Lower lobe of right lung (tissue), 2 donors: ENCODE measurements around the gene SCMH1. TPM values are rescaled to one million over a fixed set of nuclear protein-coding genes. Genes with fewer than 3 reads are reported as not detected.

Experiments
- ATAC-seq, 2 donors: fragments of 200-7000 bp; cut with Tn5 transposase; one replicate each; pipeline ENCODE4 v1.9.1; 2020 to 2022; ENCODE audit warnings: mild to moderate bottlenecking in 2 of 2, moderate library complexity in 2 of 2
- DNase-seq: peaks from one replicate; pipeline ENCODE4 v3.0.0-alpha.2; 2020
- H3K27ac ChIP-seq: fragments of 200-600 bp; one replicate; pipeline ENCODE4 v1.8.0; 2022
- H3K27me3 ChIP-seq: fragments of 200-600 bp; one replicate; pipeline ENCODE4 v1.8.0; 2022; ENCODE audit warnings: low read depth
- H3K36me3 ChIP-seq: fragments of 200-600 bp; one replicate; pipeline ENCODE4 v1.8.0; 2022; ENCODE audit warnings: mild to moderate bottlenecking
- H3K4me1 ChIP-seq: fragments of 200-600 bp; one replicate; pipeline ENCODE4 v1.8.0; 2022
- H3K4me3 ChIP-seq: fragments of 200-600 bp; one replicate; pipeline ENCODE4 v1.8.0; 2022; ENCODE audit warnings: mild to moderate bottlenecking
- H3K9me3 ChIP-seq: fragments of 200-600 bp; one replicate; pipeline ENCODE4 v1.8.0; 2022
- CTCF ChIP-seq: fragments of 200-600 bp; IDR thresholded peaks from one replicate; pipeline ENCODE4 v1.8.0; 2022; ENCODE audit warnings: antibody characterized with exemption, mild to moderate bottlenecking
- intact Hi-C: fragments of 100-400 bp; cut with DNase I; formaldehyde crosslinking; loops from one replicate; pipeline ENCODE4 v1.11.0; 2022
- total RNA-seq: library from RNA; stranded (reverse); fragmentation: NEBNext Ultra II Directional; extraction: Animal tissue kit (Norgen Biotek cat#: 25700); gene quantifications from one replicate; pipeline ENCODE4 v1.2.1, GENCODE V29; 2021
- donor health status: DM: no; HTN: yes; CAD: no; lungs with severe emphysema.

Gene SCMH1
- total RNA-seq, 1 donor from 2014 or later = 30.0 TPM

GRCh38 chr1:41153750-41154274, 88.3 kb downstream of the SCMH1 start:
- no peak overlapping the region for H3K27ac ChIP-seq
- H3K4me1 ChIP-seq = peaks cover 5% of the 10 kb centered on the region
- DNase-seq (no peak), ATAC-seq (peak; percentile 75 to 82)
- intact Hi-C loops = no loop called here
- no peak overlapping the region for H3K4me3 ChIP-seq
- no peak for TF ChIP-seq CTCF
- H3K9me3 ChIP-seq = no peaks in the 10 kb centered on the region
- no peaks in the 10 kb centered on the region for H3K27me3 ChIP-seq
- H3K36me3 ChIP-seq = peaks cover 13% of the 10 kb centered on the region

GRCh38 chr1:41152622-41153044, 89.5 kb downstream of the SCMH1 start:
- Histone ChIP-seq H3K4me3 (no peak overlapping the region), H3K27ac (no peak overlapping the region), H3K36me3 (peaks cover 13% of the 10 kb centered on the region), H3K9me3 (no peaks in the 10 kb centered on the region), H3K4me1 (peaks cover 5% of the 10 kb centered on the region), H3K27me3 (no peaks in the 10 kb centered on the region)
- no peak for TF ChIP-seq CTCF
- peak; percentile 61 to 70 for ATAC-seq
- DNase-seq = no peak
- intact Hi-C loops = no loop called here

- no peak for TF ChIP-seq CTCF
- Histone ChIP-seq H3K27me3 (no peaks in the 10 kb centered on the region), H3K4me1 (peaks cover 5% of the 10 kb centered on the region), H3K9me3 (no peaks in the 10 kb centered on the region), H3K27ac (no peak overlapping the region), H3K4me3 (no peak overlapping the region), H3K36me3 (peaks cover 13% of the 10 kb centered on the region)
- intact Hi-C loops = no loop called here
- ATAC-seq (peak in 1 of 2 donors; percentile 30), DNase-seq (no peak)
These were observed 90.3 kb downstream of the SCMH1 start for GRCh38 chr1:41151846-41152245.

- DNase-seq = no peak
- Histone ChIP-seq H3K9me3 (no peaks in the 10 kb centered on the region), H3K4me3 (no peak overlapping the region), H3K4me1 (peaks cover 5% of the 10 kb centered on the region), H3K36me3 (peaks cover 13% of the 10 kb centered on the region), H3K27me3 (no peaks in the 10 kb centered on the region), H3K27ac (no peak overlapping the region)
- ATAC-seq = no peak
- intact Hi-C loops = no loop called here
- TF ChIP-seq CTCF = no peak
These were observed 92.5 kb downstream of the SCMH1 start for GRCh38 chr1:41149570-41149969.

GRCh38 chr1:41144285-41144684, 97.8 kb downstream of the SCMH1 start:
- Histone ChIP-seq H3K36me3 (peaks cover 11% of the 10 kb centered on the region), H3K4me3 (no peak overlapping the region), H3K4me1 (no peaks in the 10 kb centered on the region), H3K9me3 (no peaks in the 10 kb centered on the region), H3K27ac (no peak overlapping the region), H3K27me3 (no peaks in the 10 kb centered on the region)
- TF ChIP-seq CTCF = no peak
- DNase-seq = no peak
- no peak for ATAC-seq
- intact Hi-C loops = no loop called here

GRCh38 chr1:41138549-41138948, 103.6 kb downstream of the SCMH1 start:
- no peaks in the 10 kb centered on the region for H3K9me3 ChIP-seq
- ATAC-seq = no peak
- DNase-seq = no peak
- H3K27ac ChIP-seq = no peak overlapping the region
- no peak for TF ChIP-seq CTCF
- H3K4me1 ChIP-seq = no peaks in the 10 kb centered on the region
- no peak overlapping the region for H3K4me3 ChIP-seq
- peaks cover 15% of the 10 kb centered on the region for H3K36me3 ChIP-seq
- no peaks in the 10 kb centered on the region for H3K27me3 ChIP-seq
- intact Hi-C loops = no loop called here
